Measurements from ENCODE around the gene OTUD1.

The OTUD1 gene

DNA sequence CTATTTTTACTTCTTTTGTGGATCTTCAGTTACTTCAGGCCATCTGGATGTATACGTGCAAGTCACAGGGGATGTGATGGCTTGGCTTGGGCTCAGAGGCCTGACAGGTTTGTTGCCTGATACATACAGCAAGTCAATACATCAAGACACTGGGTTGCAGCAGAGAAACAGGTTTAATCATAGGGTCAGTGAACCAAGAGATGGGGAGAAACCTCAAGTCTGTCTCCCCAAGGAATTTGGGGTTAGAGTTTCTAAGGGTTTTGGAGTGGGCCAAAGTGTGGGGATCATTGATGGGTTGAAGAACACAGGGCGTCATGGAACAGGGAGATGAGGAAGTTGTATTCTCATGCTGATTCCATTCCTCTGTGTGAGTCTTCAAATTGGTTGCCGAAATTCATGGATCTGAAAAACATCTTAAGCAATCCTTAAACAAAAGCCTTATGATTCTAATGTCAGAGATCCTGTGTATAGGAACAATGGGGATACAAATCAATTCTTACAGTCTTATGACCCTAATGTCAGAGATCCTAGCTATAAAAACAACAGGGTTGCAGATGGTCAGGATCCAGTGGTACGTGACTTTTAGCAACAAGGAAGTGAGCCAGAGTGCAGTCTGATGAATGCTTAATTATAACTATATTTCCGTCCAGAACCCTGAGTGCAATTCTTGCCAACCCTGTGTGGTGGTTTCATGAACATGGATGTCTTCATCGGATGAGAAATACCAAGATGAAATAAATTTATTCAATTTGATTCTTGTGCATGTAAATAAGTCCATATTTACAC is 18.9 kb downstream of the OTUD1 start:
- no peak overlapping the region for H3K9ac ChIP-seq (ENCODE audit: low read length)
- H2AFZ ChIP-seq (ENCODE audit: low read length): no peak overlapping the region
- no peaks in the 10 kb centered on the region for H3K27me3 ChIP-seq (ENCODE audit: insufficient read depth, low read length)
- no peaks in the 10 kb centered on the region for H3K9me3 ChIP-seq (ENCODE audit: low read length)
- H3K4me1 ChIP-seq (ENCODE audit: insufficient read depth, low read length, severe bottlenecking): no peaks in the 10 kb centered on the region
- H3K4me2 ChIP-seq (ENCODE audit: low read length): no peak overlapping the region
- H3K36me3 ChIP-seq (ENCODE audit: insufficient read depth, low read length): no peaks in the 10 kb centered on the region
- no peak overlapping the region for H3K4me3 ChIP-seq (ENCODE audit: low read depth, low read length, poor library complexity, severe bottlenecking)
- no peaks in the 10 kb centered on the region for H3F3A ChIP-seq (ENCODE audit: insufficient read depth, low read length)
- TF ChIP-seq EZH2 (IDR thresholded peaks at IDR 0.05; ENCODE audit: borderline replicate concordance, low read length): no peak
- TF ChIP-seq, protein P1, sequence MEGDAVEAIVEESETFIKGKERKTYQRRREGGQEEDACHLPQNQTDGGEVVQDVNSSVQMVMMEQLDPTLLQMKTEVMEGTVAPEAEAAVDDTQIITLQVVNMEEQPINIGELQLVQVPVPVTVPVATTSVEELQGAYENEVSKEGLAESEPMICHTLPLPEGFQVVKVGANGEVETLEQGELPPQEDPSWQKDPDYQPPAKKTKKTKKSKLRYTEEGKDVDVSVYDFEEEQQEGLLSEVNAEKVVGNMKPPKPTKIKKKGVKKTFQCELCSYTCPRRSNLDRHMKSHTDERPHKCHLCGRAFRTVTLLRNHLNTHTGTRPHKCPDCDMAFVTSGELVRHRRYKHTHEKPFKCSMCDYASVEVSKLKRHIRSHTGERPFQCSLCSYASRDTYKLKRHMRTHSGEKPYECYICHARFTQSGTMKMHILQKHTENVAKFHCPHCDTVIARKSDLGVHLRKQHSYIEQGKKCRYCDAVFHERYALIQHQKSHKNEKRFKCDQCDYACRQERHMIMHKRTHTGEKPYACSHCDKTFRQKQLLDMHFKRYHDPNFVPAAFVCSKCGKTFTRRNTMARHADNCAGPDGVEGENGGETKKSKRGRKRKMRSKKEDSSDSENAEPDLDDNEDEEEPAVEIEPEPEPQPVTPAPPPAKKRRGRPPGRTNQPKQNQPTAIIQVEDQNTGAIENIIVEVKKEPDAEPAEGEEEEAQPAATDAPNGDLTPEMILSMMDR (IDR thresholded peaks at IDR 0.05; ENCODE audit: low read length): no peak
- no peaks in the 10 kb centered on the region for H4K20me1 ChIP-seq (ENCODE audit: insufficient read depth, low read length)
- H3K27ac ChIP-seq (ENCODE audit: low read depth, low read length, poor library complexity, severe bottlenecking): no peak overlapping the region
- H3K79me2 ChIP-seq (ENCODE audit: insufficient read depth, low read length): no peaks in the 10 kb centered on the region
- H3K9me2 ChIP-seq (ENCODE audit: low read depth, low read length): no peaks in the 10 kb centered on the region

DNA sequence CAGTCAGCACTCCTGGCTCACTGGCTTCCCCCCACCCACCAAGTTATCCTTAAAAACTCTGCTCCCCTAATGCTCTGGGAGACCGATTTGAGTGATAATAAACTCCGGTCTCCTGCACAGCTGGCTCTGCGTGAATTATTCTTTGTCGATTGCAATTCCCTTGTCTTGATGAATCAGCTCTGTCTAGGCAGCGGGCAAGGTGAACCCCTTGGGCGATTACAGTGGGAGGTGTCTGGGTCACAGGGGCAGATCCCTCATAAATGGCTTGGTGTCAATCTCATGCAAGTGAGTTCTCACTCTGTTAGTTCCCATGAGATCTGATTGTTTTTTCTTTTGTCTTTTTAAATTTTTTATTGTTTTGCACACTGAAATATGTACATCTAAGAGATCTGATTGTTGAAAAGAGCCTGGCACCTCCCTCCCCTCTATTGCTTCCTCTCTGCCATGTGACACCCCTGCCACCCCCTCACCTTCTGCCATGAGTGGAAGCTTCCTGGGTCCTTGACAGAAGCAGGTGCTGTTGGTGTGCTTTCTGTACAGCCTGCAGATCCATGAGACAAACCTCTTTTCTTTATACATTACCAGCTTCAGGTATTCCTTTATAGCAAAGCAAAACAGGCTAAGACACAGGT is 20.5 kb downstream of the OTUD1 start:
- Histone ChIP-seq H3K9ac (ENCODE audit: low read length) (no peak overlapping the region), H3K4me1 (ENCODE audit: insufficient read depth, low read length, severe bottlenecking) (no peaks in the 10 kb centered on the region), H3K9me2 (ENCODE audit: low read depth, low read length) (no peaks in the 10 kb centered on the region), H4K20me1 (ENCODE audit: insufficient read depth, low read length) (no peaks in the 10 kb centered on the region), H3K27me3 (ENCODE audit: insufficient read depth, low read length) (no peaks in the 10 kb centered on the region), H2AFZ (ENCODE audit: low read length) (no peak overlapping the region), H3K9me3 (ENCODE audit: low read length) (no peaks in the 10 kb centered on the region), H3K27ac (ENCODE audit: low read depth, low read length, poor library complexity, severe bottlenecking) (no peak overlapping the region), H3K79me2 (ENCODE audit: insufficient read depth, low read length) (no peaks in the 10 kb centered on the region), H3K4me2 (ENCODE audit: low read length) (no peak overlapping the region), H3F3A (ENCODE audit: insufficient read depth, low read length) (no peaks in the 10 kb centered on the region), H3K36me3 (ENCODE audit: insufficient read depth, low read length) (no peaks in the 10 kb centered on the region), H3K4me3 (ENCODE audit: low read depth, low read length, poor library complexity, severe bottlenecking) (no peak overlapping the region)
- TF ChIP-seq, protein P1 (IDR thresholded peaks at IDR 0.05; ENCODE audit: low read length): no peak
- no peak for TF ChIP-seq EZH2 (IDR thresholded peaks at IDR 0.05; ENCODE audit: borderline replicate concordance, low read length)

DNA sequence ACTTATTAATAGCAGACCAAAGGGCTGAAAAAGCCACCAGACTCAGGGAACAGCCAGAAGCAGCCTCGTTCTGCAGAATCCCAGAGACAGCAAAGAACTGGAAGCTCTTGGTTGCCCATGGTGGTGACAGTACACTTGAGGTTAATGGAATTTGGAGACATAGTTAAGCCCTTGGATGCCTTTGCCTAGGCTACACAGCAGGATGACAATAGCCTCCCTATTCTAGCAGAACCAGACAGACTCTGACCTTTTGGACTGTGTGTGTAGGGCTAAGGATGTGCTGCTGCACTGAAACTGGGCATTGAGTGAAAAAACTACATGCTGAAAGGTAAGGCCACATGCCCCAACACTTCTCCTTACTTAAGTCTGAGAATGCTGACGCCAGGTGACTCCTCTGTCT is 22.7 kb downstream of the OTUD1 start:
- no peak overlapping the region for H2AFZ ChIP-seq (ENCODE audit: low read length)
- no peak overlapping the region for H3K4me2 ChIP-seq (ENCODE audit: low read length)
- H3F3A ChIP-seq (ENCODE audit: insufficient read depth, low read length): no peaks in the 10 kb centered on the region

More for the DNA sequence above, 22.7 kb downstream of the OTUD1 start:
- Histone ChIP-seq H3K27ac (ENCODE audit: low read depth, low read length, poor library complexity, severe bottlenecking) (no peak overlapping the region), H3K4me3 (ENCODE audit: low read depth, low read length, poor library complexity, severe bottlenecking) (no peak overlapping the region), H3K27me3 (ENCODE audit: insufficient read depth, low read length) (no peaks in the 10 kb centered on the region), H3K36me3 (ENCODE audit: insufficient read depth, low read length) (no peaks in the 10 kb centered on the region), H3K9me3 (ENCODE audit: low read length) (no peaks in the 10 kb centered on the region), H3K9me2 (ENCODE audit: low read depth, low read length) (no peaks in the 10 kb centered on the region), H3K79me2 (ENCODE audit: insufficient read depth, low read length) (no peaks in the 10 kb centered on the region), H3K4me1 (ENCODE audit: insufficient read depth, low read length, severe bottlenecking) (no peaks in the 10 kb centered on the region), H4K20me1 (ENCODE audit: insufficient read depth, low read length) (no peaks in the 10 kb centered on the region), H3K9ac (ENCODE audit: low read length) (no peak overlapping the region)
- TF ChIP-seq, protein P1 (IDR thresholded peaks at IDR 0.05; ENCODE audit: low read length): no peak
- TF ChIP-seq EZH2 (IDR thresholded peaks at IDR 0.05; ENCODE audit: borderline replicate concordance, low read length): no peak

All from OCI-LY1 (cell line).